Erythroblast (primary cell): ENCODE measurements around the gene DIAPH2.
"Not testable (repeated sequence)": the region's sequence is repeated elsewhere in the genome, so short reads cannot be mapped to it uniquely, and the experiment has no call there.

Experiments
- DNase-seq, 2 experiments: peaks; one replicate each; lab custom pipeline; 2025; lab: John Stamatoyannopoulos, UW
- GATA1 ChIP-seq: IDR thresholded peaks from 2 replicates; pipeline ENCODE4 v1.6.1; 2011; ENCODE audit warnings: low read depth, mild to moderate bottlenecking, control low read depth, low read length, moderate library complexity
- POLR2A ChIP-seq: IDR thresholded peaks from 2 replicates; pipeline ENCODE4 v1.6.1; 2011; ENCODE audit warnings: mild to moderate bottlenecking, low read length

DIAPH2 gene

GRCh38 chrX:97389761-97390192, 705.1 kb downstream of the DIAPH2 start:
- no peak for TF ChIP-seq POLR2A
- TF ChIP-seq GATA1, result no peak
- DNase-seq, result peak in 1 of 2 experiments; percentile 27

- peak; percentile 43 to 58 for DNase-seq
- no peak for TF ChIP-seq POLR2A
- no peak for TF ChIP-seq GATA1
Measured at GRCh38 chrX:97397371-97397770, 712.7 kb downstream of the DIAPH2 start.

- peak in 1 of 2 experiments; percentile 34 for DNase-seq
- no peak for TF ChIP-seq POLR2A
- no peak for TF ChIP-seq GATA1
Measured at GRCh38 chrX:97398030-97398551, 713.4 kb downstream of the DIAPH2 start.

GRCh38 chrX:97399400-97399799, 714.8 kb downstream of the DIAPH2 start:
- TF ChIP-seq GATA1, result no peak
- TF ChIP-seq POLR2A, result no peak
- peak; percentile 74 to 78 for DNase-seq

- TF ChIP-seq POLR2A (no peak), GATA1 (no peak)
- DNase-seq, result peak; percentile 11 to 46
Measured at GRCh38 chrX:97400492-97400891, 715.9 kb downstream of the DIAPH2 start.

- TF ChIP-seq GATA1 (no peak), POLR2A (no peak)
- DNase-seq, result peak in 1 of 2 experiments; percentile 30
Measured at GRCh38 chrX:97401154-97401553, 716.5 kb downstream of the DIAPH2 start.

- peak in 1 of 2 experiments; percentile 30 for DNase-seq
- TF ChIP-seq POLR2A, result no peak
- TF ChIP-seq GATA1, result no peak
Measured at GRCh38 chrX:97401586-97402136, 717.0 kb downstream of the DIAPH2 start.

- TF ChIP-seq POLR2A, result no peak
- DNase-seq, result no peak
Measured at GRCh38 chrX:97402333-97402732, 717.7 kb downstream of the DIAPH2 start.

GRCh38 chrX:97402903-97403302, 718.3 kb downstream of the DIAPH2 start:
- no peak for DNase-seq
- TF ChIP-seq POLR2A (no peak), GATA1 (no peak)

GRCh38 chrX:97405031-97405660, 720.5 kb downstream of the DIAPH2 start:
- DNase-seq, result no peak
- TF ChIP-seq GATA1 (no peak), POLR2A (no peak)

- not testable (repeated sequence) for DNase-seq
Measured at GRCh38 chrX:97409632-97410415, 725.2 kb downstream of the DIAPH2 start.

GRCh38 chrX:97416461-97416860, 731.8 kb downstream of the DIAPH2 start:
- no peak for TF ChIP-seq POLR2A
- no peak for TF ChIP-seq GATA1
- DNase-seq, result no peak

- DNase-seq, result no peak
- no peak for TF ChIP-seq POLR2A
- TF ChIP-seq GATA1, result no peak
Measured at GRCh38 chrX:97429101-97429500, 744.5 kb downstream of the DIAPH2 start.

GRCh38 chrX:97431281-97431680, 746.6 kb downstream of the DIAPH2 start:
- DNase-seq, result no peak
- TF ChIP-seq POLR2A (no peak), GATA1 (no peak)
